ENCODE measurements around the gene MINDY2. TPM values are rescaled to one million over a fixed set of nuclear protein-coding genes. Genes with fewer than 3 reads are reported as not detected.

Gene MINDY2
- total and polyA plus RNA-seq, 2 experiments from 2014 or later, result 36.3 to 47.9 TPM

DNA sequence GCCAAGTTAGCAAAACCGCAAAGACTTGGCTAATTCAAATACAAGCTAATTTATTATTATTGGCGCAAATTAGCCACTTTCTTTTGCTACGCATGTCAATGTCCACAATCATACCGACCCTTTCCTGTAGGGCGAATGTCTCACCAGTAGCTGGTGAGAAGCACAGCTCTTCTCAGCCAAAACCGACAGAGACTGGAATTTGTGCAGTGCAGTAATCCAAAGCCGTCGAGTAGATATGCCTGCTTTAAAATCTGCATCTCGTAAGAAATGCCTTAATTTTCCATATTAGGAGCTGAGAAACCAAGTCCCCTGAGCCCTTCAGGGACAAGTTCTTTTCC, 614 bp upstream of the MINDY2 start:
- H3K4me3 Mint-ChIP-seq, result no peak overlapping the region; the same call in 2 of the 3 replicates
- TF ChIP-seq STAT1 (IDR thresholded peaks at IDR 0.05; ENCODE audit: unreplicated experiment) (no peak), ZNF114 (CRISPR knock-in tag; IDR thresholded peaks at IDR 0.05) (0 out of 2 replicates have a peak, but pooled peaks have one; percentile 31)
- Histone ChIP-seq H3K4me1 (ENCODE audit: insufficient read depth) (peaks cover 33% of the 10 kb centered on the region), H4K20me1 (replicated peaks; ENCODE audit: insufficient read depth) (0 out of 2 replicates have a peak, but pooled peaks cover 17% of the 10 kb centered on the region), H3K79me2 (replicated peaks; ENCODE audit: insufficient read depth) (peaks cover 40% of the 10 kb centered on the region), H3K27ac (ENCODE audit: low read depth) (peak overlapping the region; percentile 86), H3K27me3 (ENCODE audit: insufficient read depth) (no peaks in the 10 kb centered on the region), H3K4me2 (peak overlapping the region; percentile 74), H3F3A (replicated peaks; ENCODE audit: low read depth) (no peaks in the 10 kb centered on the region; the same call in 1 of the 2 replicates), H3K9me2 (ENCODE audit: insufficient read depth) (no peaks in the 10 kb centered on the region), H3K4me3 (peak overlapping the region; percentile 86), H2AFZ (peak overlapping the region; percentile 13; the same call in 1 of the 2 replicates), H3K36me3 (ENCODE audit: insufficient read depth) (no peaks in the 10 kb centered on the region)
- H3K27me3 Mint-ChIP-seq (ENCODE audit: insufficient read depth, low read depth, poor library complexity), result peaks cover 17% of the 10 kb centered on the region
- H3K4me1 Mint-ChIP-seq, result peaks cover 8% of the 10 kb centered on the region; the same call in 2 of the 3 replicates
- H3K27ac Mint-ChIP-seq, result peak overlapping the region; percentile 97
- ATAC-seq (peak; percentile 4), DNase-seq (ENCODE audit: low spot score) (no peak)
- no peaks in the 10 kb centered on the region; the same call in 1 of the 3 replicates for H3K36me3 Mint-ChIP-seq (ENCODE audit: low read depth)
- no peaks in the 10 kb centered on the region for H3K9me3 Mint-ChIP-seq

DNA sequence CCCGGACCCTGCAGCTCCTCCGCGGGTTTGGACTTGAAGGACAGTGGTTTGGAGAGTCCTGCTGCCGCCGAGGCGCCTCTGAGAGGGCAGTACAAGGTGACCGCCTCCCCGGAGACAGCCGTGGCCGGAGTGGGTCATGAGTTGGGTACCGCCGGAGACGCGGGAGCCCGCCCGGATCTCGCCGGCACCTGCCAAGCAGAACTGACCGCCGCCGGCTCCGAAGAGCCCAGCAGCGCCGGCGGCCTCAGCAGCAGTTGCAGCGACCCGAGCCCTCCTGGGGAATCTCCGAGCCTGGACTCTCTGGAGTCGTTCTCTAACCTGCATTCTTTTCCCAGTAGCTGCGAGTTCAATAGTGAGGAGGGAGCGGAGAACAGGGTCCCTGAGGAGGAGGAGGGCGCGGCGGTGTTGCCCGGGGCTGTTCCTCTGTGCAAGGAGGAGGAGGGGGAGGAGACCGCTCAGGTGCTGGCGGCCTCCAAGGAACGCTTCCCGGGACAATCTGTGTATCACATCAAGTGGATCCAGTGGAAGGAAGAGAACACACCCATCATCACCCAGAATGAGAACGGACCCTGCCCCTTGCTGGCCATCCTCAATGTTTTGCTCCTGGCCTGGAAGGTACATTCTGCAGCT, 634 bp downstream of the MINDY2 start:
- peaks cover 13% of the 10 kb centered on the region for H3K27me3 Mint-ChIP-seq (ENCODE audit: insufficient read depth, low read depth, poor library complexity)
- peak overlapping the region; percentile 86 for H3K4me3 ChIP-seq
- ATAC-seq (peak; percentile 56), DNase-seq (ENCODE audit: low spot score) (peak; percentile 78)
- no peak for TF ChIP-seq NANOG (IDR thresholded peaks at IDR 0.05; ENCODE audit: borderline replicate concordance)
- no peaks in the 10 kb centered on the region; the same call in 1 of the 2 replicates for H3F3A ChIP-seq (replicated peaks; ENCODE audit: low read depth)
- no peaks in the 10 kb centered on the region for H3K9me2 ChIP-seq (ENCODE audit: insufficient read depth)
- H3K27ac Mint-ChIP-seq, result peak overlapping the region; percentile 89
- H3K4me3 Mint-ChIP-seq, result no peak overlapping the region; the same call in 2 of the 3 replicates
- no peaks in the 10 kb centered on the region; the same call in 2 of the 3 replicates for H3K36me3 Mint-ChIP-seq (ENCODE audit: low read depth)
- peak overlapping the region; percentile 82 for H2AFZ ChIP-seq
- H3K36me3 ChIP-seq (ENCODE audit: insufficient read depth), result no peaks in the 10 kb centered on the region
- H3K27me3 ChIP-seq (ENCODE audit: insufficient read depth), result no peaks in the 10 kb centered on the region
- H3K4me2 ChIP-seq, result peak overlapping the region; percentile 88
- H4K20me1 ChIP-seq (replicated peaks; ENCODE audit: insufficient read depth), result peaks cover 17% of the 10 kb centered on the region; the same call in 1 of the 2 replicates
- peaks cover 36% of the 10 kb centered on the region for H3K4me1 ChIP-seq (ENCODE audit: insufficient read depth)
- peaks cover 8% of the 10 kb centered on the region; the same call in 2 of the 3 replicates for H3K4me1 Mint-ChIP-seq
- peaks cover 52% of the 10 kb centered on the region for H3K79me2 ChIP-seq (replicated peaks; ENCODE audit: insufficient read depth)
- H3K9me3 Mint-ChIP-seq, result no peaks in the 10 kb centered on the region
- H3K27ac ChIP-seq (ENCODE audit: low read depth), result peak overlapping the region; percentile 89

DNA sequence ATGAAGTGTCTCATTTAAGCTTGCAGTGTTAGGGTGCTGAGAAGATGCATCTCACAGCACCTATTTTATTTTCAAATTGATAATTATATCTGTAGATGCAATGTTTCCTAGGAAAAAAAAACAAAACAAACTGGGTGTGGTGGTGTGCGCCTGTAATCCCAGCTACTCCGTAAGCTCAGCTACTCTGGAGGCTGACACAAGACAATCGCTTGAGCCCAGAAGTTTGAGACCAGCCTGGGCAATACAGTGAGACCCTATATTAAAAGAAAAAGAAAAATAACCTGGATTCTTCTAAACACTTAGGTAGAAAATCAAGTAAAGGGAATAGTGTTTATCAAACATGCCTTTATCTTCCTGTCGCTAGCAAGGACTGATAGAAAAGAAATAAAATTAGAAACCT, 1.9 kb downstream of the MINDY2 start:
- Histone ChIP-seq H3K36me3 (ENCODE audit: insufficient read depth) (no peaks in the 10 kb centered on the region), H3K4me3 (peak overlapping the region; percentile 86), H3K9me2 (ENCODE audit: insufficient read depth) (no peaks in the 10 kb centered on the region), H4K20me1 (replicated peaks; ENCODE audit: insufficient read depth) (peaks cover 17% of the 10 kb centered on the region; the same call in 1 of the 2 replicates), H2AFZ (no peak overlapping the region), H3K79me2 (replicated peaks; ENCODE audit: insufficient read depth) (peaks cover 65% of the 10 kb centered on the region), H3K4me2 (peak overlapping the region; percentile 88), H3K27me3 (ENCODE audit: insufficient read depth) (no peaks in the 10 kb centered on the region), H3K27ac (ENCODE audit: low read depth) (no peak overlapping the region), H3F3A (replicated peaks; ENCODE audit: low read depth) (no peaks in the 10 kb centered on the region; the same call in 1 of the 2 replicates), H3K4me1 (ENCODE audit: insufficient read depth) (peaks cover 36% of the 10 kb centered on the region)
- peaks cover 13% of the 10 kb centered on the region for H3K27me3 Mint-ChIP-seq (ENCODE audit: insufficient read depth, low read depth, poor library complexity)
- ATAC-seq (no peak), DNase-seq (ENCODE audit: low spot score) (no peak)
- no peak overlapping the region for H3K27ac Mint-ChIP-seq
- peaks cover 8% of the 10 kb centered on the region; the same call in 2 of the 3 replicates for H3K4me1 Mint-ChIP-seq
- H3K36me3 Mint-ChIP-seq (ENCODE audit: low read depth), result peaks cover 4% of the 10 kb centered on the region; the same call in 2 of the 3 replicates
- H3K9me3 Mint-ChIP-seq, result no peaks in the 10 kb centered on the region
- TF ChIP-seq, protein P1, sequence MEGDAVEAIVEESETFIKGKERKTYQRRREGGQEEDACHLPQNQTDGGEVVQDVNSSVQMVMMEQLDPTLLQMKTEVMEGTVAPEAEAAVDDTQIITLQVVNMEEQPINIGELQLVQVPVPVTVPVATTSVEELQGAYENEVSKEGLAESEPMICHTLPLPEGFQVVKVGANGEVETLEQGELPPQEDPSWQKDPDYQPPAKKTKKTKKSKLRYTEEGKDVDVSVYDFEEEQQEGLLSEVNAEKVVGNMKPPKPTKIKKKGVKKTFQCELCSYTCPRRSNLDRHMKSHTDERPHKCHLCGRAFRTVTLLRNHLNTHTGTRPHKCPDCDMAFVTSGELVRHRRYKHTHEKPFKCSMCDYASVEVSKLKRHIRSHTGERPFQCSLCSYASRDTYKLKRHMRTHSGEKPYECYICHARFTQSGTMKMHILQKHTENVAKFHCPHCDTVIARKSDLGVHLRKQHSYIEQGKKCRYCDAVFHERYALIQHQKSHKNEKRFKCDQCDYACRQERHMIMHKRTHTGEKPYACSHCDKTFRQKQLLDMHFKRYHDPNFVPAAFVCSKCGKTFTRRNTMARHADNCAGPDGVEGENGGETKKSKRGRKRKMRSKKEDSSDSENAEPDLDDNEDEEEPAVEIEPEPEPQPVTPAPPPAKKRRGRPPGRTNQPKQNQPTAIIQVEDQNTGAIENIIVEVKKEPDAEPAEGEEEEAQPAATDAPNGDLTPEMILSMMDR (conservative IDR thresholded peaks at IDR 0.05; ENCODE audit: low read depth in 2 of 2), result no peak
- TF ChIP-seq JUNB (IDR thresholded peaks at IDR 0.05; ENCODE audit: unreplicated experiment) (no peak), EZH2 (IDR thresholded peaks at IDR 0.05; ENCODE audit: low read depth, unreplicated experiment) (no peak), CREB1 (CRISPR knock-in tag; IDR thresholded peaks at IDR 0.05; ENCODE audit: low read depth) (no peak), NANOG (IDR thresholded peaks at IDR 0.05; ENCODE audit: borderline replicate concordance) (no peak), ZNF114 (CRISPR knock-in tag; IDR thresholded peaks at IDR 0.05) (no peak), ZNF331 (CRISPR knock-in tag; IDR thresholded peaks at IDR 0.05; ENCODE audit: low read depth) (no peak), POLR2AphosphoS5 (IDR thresholded peaks at IDR 0.05; ENCODE audit: low read depth) (no peak)
- TF ChIP-seq, protein P2, sequence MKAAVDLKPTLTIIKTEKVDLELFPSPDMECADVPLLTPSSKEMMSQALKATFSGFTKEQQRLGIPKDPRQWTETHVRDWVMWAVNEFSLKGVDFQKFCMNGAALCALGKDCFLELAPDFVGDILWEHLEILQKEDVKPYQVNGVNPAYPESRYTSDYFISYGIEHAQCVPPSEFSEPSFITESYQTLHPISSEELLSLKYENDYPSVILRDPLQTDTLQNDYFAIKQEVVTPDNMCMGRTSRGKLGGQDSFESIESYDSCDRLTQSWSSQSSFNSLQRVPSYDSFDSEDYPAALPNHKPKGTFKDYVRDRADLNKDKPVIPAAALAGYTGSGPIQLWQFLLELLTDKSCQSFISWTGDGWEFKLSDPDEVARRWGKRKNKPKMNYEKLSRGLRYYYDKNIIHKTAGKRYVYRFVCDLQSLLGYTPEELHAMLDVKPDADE (IDR thresholded peaks at IDR 0.05), result no peak
- H3K4me3 Mint-ChIP-seq, result no peak overlapping the region
